Measurements from ENCODE around the gene ARHGAP21.

GRCh38 chr10:24756283-24756682, 32.6 kb upstream of the ARHGAP21 start:
- TF ChIP-seq, protein P1, sequence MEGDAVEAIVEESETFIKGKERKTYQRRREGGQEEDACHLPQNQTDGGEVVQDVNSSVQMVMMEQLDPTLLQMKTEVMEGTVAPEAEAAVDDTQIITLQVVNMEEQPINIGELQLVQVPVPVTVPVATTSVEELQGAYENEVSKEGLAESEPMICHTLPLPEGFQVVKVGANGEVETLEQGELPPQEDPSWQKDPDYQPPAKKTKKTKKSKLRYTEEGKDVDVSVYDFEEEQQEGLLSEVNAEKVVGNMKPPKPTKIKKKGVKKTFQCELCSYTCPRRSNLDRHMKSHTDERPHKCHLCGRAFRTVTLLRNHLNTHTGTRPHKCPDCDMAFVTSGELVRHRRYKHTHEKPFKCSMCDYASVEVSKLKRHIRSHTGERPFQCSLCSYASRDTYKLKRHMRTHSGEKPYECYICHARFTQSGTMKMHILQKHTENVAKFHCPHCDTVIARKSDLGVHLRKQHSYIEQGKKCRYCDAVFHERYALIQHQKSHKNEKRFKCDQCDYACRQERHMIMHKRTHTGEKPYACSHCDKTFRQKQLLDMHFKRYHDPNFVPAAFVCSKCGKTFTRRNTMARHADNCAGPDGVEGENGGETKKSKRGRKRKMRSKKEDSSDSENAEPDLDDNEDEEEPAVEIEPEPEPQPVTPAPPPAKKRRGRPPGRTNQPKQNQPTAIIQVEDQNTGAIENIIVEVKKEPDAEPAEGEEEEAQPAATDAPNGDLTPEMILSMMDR (conservative IDR thresholded peaks at IDR 0.05; ENCODE audit: low read length), result no peak
- TF ChIP-seq EZH2phosphoT487 (IDR thresholded peaks at IDR 0.05; ENCODE audit: borderline replicate concordance), result no peak

All from Loucy (cell line).